MM.1S (cell line): Measurements from ENCODE around the gene GCK.

ENCODE experiments used
- EZH2phosphoT487 ChIP-seq: fragments of 300-600 bp; sonication (generic); IDR thresholded peaks from 2 replicates; pipeline ENCODE4 v1.6.1; 2018; ENCODE audit warnings: antibody characterized with exemption, low read length
- TF ChIP-seq, protein P1 (sequence below): fragments of 300-600 bp; sonication (generic); IDR thresholded peaks from 2 replicates; pipeline ENCODE4 v1.5.1; 2016; ENCODE audit warnings: antibody characterized with exemption, low read length, mixed read lengths

DNA sequence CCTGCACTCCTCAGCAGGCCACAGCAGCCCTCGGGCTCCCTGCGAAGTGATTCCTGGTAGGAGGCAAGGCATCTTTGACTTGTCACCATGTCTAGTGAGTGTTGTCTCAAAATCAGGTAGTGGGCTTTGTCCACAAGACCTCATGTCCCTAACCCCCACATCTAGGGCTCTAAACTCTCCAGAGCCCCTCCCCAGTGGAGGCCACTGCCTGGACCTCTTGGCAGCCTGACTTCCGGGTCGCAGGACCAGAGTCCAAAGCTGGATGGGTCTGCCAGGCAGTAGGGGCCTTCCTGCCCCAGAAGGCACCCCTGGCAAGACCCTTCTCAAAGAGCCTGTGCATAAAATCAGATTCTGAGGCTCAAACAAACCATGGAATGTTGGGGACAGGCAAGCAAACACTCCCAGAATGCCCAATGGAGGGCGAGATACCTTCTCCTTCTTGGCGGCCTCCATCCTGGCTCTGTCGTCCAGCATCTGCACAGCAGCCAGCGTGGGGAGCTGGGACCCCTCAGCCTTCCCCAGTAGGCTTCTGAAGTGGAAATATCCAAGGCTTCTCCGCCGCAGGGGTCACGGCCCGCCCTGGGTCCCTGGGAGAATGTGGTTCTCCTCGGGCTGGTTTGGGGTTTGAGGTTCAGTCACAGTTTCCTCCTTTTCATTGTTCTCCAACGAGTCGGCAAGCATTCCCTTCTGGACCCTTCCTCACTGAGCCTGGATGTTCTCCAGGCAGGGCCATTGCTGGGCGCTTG, 586 bp downstream of the GCK start:
- no peak for TF ChIP-seq EZH2phosphoT487
- TF ChIP-seq, protein P1, sequence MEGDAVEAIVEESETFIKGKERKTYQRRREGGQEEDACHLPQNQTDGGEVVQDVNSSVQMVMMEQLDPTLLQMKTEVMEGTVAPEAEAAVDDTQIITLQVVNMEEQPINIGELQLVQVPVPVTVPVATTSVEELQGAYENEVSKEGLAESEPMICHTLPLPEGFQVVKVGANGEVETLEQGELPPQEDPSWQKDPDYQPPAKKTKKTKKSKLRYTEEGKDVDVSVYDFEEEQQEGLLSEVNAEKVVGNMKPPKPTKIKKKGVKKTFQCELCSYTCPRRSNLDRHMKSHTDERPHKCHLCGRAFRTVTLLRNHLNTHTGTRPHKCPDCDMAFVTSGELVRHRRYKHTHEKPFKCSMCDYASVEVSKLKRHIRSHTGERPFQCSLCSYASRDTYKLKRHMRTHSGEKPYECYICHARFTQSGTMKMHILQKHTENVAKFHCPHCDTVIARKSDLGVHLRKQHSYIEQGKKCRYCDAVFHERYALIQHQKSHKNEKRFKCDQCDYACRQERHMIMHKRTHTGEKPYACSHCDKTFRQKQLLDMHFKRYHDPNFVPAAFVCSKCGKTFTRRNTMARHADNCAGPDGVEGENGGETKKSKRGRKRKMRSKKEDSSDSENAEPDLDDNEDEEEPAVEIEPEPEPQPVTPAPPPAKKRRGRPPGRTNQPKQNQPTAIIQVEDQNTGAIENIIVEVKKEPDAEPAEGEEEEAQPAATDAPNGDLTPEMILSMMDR, result no peak
